EH (cell line): Measurements from ENCODE around the gene COMT.

Experiments used
- DNase-seq: peaks from one replicate; pipeline ENCODE4 v3.0.0-alpha.2; 2015; ENCODE audit warnings: low read depth

COMT gene

DNA sequence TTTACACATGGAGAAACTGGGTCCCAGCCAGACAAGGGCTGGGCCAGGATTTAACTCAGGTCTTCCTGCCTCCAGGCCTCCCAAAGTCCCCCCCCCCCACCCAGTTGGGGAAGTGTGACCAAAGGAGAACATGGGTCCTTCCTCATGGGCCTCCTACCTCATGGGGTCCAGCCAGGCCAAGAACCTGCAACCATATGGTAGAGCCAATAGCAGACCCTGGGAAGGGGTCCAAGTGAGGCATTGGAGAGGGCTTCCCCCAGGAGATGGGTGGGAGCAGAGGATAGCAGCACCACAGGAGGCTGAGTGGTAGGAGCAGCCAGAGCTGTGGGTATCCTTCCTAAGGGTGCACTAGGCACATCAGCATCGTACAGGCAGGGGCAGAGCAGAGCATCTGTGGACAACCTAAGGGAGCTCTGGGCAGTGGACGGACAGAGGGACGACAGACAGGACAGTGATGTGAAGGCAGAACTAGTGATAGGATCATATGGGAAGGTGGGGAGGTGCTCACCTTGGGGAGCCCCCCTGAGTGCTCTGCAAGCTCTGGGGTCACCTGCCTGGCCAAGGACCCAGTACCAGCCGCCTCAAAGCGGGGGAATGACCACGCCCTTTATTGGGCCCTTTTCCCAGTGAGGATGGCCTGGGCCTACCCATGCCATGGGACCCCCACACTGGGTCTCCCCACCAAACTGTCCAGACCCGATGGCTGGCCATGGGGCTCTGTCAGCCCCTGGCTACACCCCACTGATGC is 70.6 kb downstream of the COMT start:
- no peak for DNase-seq

DNA sequence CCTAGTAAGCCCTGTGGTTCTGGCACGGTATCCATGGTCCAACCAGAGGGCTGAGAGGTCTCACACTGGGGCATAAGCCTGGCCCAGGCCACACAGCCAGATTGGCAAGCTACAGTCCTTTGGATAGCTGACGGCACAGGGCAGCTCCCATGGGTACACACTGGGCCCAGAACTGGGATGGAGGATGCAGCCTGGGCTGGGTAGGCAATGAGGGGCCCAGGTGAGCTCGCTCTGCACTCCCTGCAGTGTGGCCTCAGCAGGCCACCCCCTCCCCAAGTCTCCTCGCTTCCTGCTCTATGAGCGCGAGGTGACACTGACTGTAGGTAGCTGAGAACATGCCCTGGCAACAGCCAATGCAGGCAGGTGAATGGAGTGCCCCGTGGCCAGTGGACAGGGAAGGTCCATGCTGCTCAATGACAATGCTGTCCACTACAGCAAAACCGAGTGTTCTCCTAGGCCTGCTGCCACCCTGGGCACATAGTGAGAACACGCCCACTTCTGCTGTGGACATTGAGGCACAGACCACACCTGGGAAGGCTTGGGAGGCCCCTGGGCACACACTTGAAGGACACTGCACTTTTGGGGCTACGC is 71.3 kb downstream of the COMT start:
- DNase-seq: no peak

- DNase-seq: peak; percentile 60
Observed at GRCh38 chr22:20013382-20013871, 71.9 kb downstream of the COMT start.

DNA sequence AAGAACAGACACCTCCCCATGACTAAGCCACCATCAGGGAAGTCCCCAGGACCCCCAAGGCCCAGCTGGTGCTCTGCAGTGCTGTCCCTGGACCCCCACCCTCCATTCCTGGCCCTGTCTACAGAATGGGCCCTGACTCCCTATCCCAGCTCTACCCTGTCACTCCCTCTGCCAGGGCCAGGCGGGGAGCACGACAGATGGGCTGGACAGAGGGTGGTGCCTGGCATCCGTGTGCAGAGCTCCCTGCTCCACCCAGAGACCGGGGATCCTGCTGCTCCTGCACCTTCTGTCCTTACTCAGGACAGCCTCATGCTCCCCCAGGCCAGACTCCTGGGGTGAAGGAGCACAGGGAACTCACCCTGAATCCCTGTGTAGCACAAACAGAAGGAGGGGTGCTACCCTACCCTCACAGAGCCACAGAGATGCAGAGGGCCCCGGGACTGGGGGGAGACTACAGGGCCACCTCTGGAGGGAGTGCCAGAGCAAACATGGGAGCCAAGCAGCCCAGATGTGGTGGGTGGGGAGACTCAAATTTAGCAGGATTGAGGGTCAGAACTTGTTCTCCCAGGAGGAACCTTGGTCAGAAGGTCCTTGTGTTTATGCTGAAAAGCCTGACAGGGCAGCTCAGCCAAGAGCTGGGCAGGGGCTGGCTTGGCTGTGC is 73.1 kb downstream of the COMT start:
- DNase-seq: no peak

GRCh38 chr22:20015187-20015625 is 73.6 kb downstream of the COMT start:
- DNase-seq: no peak

- DNase-seq: peak; percentile 10
Observed at GRCh38 chr22:20015971-20016733, 74.6 kb downstream of the COMT start.

DNA sequence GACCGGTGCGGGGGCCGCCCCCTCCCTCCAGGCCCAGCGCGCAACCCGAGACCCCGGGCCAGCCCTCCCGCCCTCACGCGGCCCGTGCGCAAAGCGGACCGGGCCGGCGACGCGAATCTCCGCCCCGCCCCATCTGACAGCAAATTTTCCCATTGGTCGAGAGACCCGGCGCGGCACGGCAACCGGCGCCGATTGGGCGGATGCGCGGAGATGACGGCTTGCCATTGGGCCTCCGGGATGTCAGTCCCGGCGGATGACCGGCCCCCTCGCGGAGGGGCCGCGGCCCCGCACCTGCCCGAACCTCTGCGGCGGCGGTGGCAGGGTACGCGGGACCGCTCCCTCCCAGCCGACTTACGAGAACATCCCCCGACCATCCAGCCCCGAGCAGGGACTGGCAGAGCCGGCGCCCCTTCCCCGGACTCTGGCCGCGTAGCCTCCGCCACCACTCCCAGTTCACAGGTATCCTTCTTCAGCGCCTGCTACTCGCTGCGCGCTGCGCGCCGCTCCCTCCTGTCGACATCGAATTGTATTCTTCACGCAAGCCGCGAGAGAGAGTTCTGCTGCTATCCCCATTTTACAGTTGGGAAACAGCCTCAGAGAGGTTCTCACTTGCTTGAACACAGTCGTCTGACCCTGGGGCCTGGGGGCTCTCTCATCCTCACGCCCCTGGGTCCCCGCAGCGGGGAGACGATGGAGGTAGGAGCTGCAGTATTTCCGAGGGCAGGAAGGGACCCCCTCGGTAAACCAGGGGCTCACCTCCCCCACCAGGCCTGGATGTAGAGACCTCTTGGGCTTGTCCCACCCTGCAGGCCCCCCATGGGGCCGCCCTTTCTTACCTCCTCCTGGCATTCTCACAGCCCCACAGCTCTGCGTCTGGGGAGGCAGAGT is 75.4 kb downstream of the COMT start, which contains the start of gene ARVCF:
TSS of gene ARVCF (minus strand) at position 90 of the 888 bp plus-strand sequence. CDS start 26,029 bp downstream, outside the sequence.
- DNase-seq: peak; percentile 81

DNA sequence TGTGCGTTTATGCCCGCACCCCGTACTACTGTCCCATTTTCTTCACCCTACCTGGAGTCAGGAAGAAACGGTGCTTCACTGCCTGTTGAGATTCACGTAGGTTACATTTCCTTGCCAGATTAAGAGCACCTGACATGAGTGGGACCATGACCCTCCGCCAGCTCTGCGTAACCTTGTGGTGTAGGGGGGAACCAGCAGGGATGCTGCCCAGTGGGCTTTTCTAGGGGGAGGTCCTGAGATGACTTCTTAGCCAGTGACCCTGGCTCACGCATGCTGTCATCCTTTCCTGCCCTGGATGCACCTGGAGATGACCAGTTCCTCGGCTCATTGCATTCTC is 76.0 kb downstream of the COMT start:
- no peak for DNase-seq

DNA sequence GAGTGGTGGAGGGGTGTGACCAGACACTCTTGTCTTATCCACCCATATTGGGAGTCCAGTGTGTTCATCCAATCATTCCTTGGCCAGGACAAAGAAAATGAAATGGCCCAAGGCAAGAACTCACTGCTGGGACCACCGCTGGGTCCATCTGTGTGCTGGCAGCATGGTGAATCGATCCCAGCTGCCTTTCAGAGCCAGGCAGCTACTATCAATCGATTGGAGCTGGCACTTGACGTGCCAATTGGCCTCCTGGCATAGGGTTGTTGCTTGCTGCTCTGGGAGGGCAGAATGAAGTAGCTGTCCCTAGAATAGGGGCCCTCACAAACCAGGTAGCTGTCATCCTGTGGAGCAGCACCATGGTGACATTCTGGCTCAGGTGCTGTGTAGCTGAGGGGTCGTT is 76.4 kb downstream of the COMT start:
- DNase-seq: no peak
